GM13977 (cell line): Measurements from ENCODE around the gene SGPL1.

Experiments
- DNase-seq: peaks from one replicate; pipeline ENCODE4 v3.0.0; 2012; ENCODE audit warnings: low spot score
- CTCF ChIP-seq: IDR thresholded peaks from 2 replicates; pipeline ENCODE4 v1.5.1; 2012; ENCODE audit warnings: mild to moderate bottlenecking, control low read depth; ENCODE audit not compliant: insufficient read depth; ENCODE audit errors: extremely low read depth, missing control alignments
- in situ Hi-C: fragments of 300-500 bp; cut with MboI; formaldehyde crosslinking; loops from one replicate; pipeline ENCODE4 v1.12.0; 2022; ENCODE audit warnings: low sequenced_read_pairs, low pct_unique_long_range_greater_than_20kb, mixed read lengths, inconsistent platforms; ENCODE audit not compliant: unreplicated experiment

Gene SGPL1

DNA sequence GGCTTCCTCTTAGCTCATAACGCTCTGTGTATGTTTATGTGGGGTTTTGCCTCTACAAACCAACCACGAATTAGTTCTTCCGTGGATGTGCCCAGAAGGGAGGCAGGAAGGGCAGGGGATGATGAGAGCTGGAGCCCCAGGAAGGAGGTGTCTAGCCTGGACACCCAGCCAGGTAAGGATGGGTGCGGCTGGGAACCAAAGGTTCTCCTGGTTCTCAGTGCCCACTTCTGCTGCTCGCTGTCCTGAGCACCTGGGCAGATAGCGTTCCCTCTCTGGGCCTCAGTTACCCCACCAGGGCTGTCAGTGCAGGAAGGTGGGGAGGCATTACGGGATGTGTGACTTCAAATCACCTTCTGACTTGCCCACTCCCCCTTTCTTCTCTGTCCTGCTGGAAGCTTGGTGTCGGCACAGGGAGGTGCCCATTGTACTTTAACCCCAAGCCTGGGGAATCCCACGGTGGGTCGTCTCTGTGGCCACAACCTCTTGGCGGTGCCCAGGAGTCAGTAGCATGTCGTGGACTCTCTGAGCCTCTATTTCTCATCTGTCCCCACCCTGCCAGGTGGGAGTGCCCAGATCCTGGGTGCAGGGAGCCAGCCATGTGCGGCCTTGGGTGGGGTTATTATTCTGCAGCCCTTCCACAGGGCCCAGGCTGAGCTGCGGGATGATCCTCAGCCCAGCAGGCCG, 91.3 kb downstream of the SGPL1 start:
- no peak for DNase-seq
- in situ Hi-C loops: no loop called here
- TF ChIP-seq CTCF: no peak

- in situ Hi-C loops: no loop called here
- DNase-seq: no peak
- no peak for TF ChIP-seq CTCF
These were observed 92.1 kb downstream of the SGPL1 start for GRCh38 chr10:70907637-70908405.

DNA sequence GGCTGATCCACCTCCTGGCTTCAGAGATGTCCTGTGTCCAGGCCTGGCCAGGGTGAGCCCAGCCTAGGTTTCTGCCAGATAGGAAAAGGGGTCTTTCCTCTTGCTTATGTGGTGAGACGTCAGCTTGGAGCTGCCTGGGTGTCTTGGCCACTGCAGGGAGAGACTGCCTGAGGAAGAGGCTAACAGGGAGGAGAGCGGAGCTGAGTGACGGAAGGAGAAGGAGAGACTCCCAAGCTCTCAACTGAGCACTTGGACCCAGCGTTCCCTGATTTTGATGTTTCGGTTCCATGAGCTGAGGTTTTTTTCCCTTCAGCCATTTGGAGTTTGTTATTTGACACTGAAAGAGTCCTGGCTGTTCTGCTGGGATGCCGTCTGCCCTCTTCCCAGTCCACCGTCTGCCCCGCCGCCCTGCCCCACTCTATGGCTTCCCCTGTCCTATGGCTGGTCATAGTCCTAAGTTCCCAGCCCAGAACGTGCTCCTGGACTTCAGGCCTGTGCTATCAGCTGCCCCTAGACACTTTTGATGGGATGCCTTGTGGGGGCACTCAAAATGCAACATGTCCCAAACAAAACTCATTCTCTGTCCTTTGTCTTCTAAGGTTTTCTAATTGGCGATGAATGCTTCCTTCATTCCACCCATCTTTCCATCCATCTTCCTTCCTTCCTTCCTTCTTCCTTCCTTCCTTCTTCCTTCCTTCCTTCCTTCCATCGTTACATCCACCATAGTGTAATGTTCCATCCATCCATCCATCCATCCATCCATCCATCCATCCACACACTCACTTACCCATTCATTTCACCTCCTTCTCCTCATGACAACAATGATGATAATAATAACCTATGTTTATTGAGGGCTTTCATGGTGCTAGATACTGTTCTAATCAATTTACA, 92.9 kb downstream of the SGPL1 start:
- no peak for DNase-seq
- in situ Hi-C loops: no loop called here
- TF ChIP-seq CTCF: no peak

DNA sequence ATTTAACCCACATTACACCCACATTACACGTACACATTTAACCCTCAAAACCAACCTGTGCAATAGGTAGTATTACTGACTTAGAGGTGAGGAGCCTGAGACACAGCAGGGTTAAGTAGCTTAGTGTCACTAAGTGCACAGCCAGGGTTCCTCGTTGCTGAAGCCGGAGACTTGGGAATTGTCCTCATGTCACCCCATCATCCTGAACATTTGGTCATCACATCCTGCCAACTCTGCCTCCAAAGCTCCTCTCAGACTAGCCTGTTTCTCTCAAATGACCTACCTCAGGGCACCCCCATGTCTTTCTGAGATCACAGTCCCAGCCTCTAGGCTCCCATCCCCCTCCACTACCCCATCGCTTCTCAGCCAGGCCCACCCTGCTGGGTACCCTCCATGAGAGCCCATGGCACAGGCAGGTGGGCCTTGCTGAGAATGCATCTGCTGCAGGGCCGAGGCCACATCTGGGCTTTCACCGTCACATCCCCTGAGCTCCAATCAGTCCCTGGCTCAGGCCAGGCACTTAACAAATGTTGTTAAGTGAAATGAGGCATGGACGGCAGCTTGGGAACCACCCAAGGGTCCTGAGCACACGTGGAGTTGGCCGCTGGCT, 93.7 kb downstream of the SGPL1 start:
- in situ Hi-C loops: no loop called here

DNA sequence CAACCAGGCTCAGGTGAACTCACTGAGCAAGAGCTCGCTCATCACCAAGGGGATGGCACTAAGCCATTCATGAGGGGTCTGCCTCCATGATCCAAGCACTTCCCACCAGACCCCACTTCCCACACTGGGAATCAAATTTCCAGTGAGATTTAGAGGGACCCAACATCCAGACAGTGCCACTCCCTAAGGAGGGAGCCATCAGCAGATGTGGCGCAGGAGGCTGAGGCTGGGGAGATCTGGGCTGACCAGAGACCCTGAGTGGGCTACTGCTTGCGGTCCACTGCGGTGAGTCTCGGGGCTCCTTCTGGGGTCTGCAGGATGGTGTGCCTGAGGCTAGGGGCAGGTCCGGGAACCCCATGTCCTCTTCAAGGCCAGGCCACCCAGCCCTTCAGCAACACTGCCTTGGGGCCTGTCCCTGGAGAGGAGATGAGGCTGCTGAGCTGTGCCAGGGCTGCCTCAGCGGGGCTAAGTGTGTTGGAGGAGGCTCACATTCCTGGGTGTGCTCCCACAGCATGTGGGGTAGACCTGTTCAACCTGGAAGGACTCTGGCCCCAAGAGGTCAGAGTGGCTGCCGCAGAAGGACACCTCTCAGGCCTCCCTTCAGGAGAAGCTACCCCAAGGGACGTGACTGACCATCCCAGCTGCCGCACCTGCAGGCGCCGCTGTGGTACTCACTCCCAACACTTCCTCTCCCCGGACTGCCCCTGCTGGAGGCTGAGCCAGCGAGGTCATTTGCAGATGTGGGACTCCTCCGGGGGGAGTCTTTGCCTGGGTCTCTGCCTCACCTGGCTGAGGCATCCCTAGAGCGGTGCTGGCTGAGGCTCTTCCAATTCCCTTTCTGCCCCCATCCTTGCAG, 95.0 kb downstream of the SGPL1 start:
- no peak for DNase-seq
- no peak for TF ChIP-seq CTCF
- in situ Hi-C loops: no loop called here

More for the DNA sequence above, 93.7 kb downstream of the SGPL1 start:
- no peak for DNase-seq
- no peak for TF ChIP-seq CTCF
